HEK293 (cell line): Measurements from ENCODE around the gene LCN2.

ENCODE experiments used
- SETDB1 ChIP-seq: IDR thresholded peaks from one replicate; pipeline ENCODE4 v1.6.1; 2017; ENCODE audit warnings: mild to moderate bottlenecking, low read length, moderate library complexity, mixed read lengths; ENCODE audit not compliant: insufficient read length
- TRIM28 ChIP-seq: IDR thresholded peaks from 2 replicates; pipeline ENCODE4 v1.6.1; 2011; ENCODE audit warnings: low read length, control low read depth, borderline replicate concordance
- ZNF184 ChIP-seq: fragments of 450-650 bp; IDR thresholded peaks from 2 replicates; pipeline ENCODE4 v1.5.1; 2018; ENCODE audit warnings: missing biosample characterization, mild to moderate bottlenecking, missing genetic modification characterization
- ZNF274 ChIP-seq, 2 experiments: fragments of 200-500 bp in 1 of 2; fragments of 450-650 bp in 1 of 2; sonication (Bioruptor generic) in 1 of 2; formaldehyde crosslinking in 1 of 2; IDR thresholded peaks; 2 replicates each; pipeline versions ENCODE4 v1.5.1 to v1.6.1; 2014 to 2016; ENCODE audit warnings: borderline replicate concordance in 1 of 2, inconsistent platforms in 1 of 2, low read length in 1 of 2, missing biosample characterization in 1 of 2, missing genetic modification characterization in 1 of 2
- ZNF350 ChIP-seq: fragments of 450-650 bp; formaldehyde crosslinking; IDR thresholded peaks from 2 replicates; pipeline ENCODE4 v1.5.0; 2017; ENCODE audit warnings: missing biosample characterization, mild to moderate bottlenecking, missing genetic modification characterization
- ZNF596 ChIP-seq: fragments of 450-650 bp; IDR thresholded peaks from 2 replicates; pipeline ENCODE4 v1.5.0; 2018; ENCODE audit warnings: missing biosample characterization, mild to moderate bottlenecking, missing genetic modification characterization, moderate library complexity
- TF ChIP-seq, protein P1 (sequence below): fragments of 450-650 bp; formaldehyde crosslinking; IDR thresholded peaks from 2 replicates; pipeline ENCODE4 v1.5.1; 2016; ENCODE audit warnings: missing biosample characterization, missing genetic modification characterization

DNA sequence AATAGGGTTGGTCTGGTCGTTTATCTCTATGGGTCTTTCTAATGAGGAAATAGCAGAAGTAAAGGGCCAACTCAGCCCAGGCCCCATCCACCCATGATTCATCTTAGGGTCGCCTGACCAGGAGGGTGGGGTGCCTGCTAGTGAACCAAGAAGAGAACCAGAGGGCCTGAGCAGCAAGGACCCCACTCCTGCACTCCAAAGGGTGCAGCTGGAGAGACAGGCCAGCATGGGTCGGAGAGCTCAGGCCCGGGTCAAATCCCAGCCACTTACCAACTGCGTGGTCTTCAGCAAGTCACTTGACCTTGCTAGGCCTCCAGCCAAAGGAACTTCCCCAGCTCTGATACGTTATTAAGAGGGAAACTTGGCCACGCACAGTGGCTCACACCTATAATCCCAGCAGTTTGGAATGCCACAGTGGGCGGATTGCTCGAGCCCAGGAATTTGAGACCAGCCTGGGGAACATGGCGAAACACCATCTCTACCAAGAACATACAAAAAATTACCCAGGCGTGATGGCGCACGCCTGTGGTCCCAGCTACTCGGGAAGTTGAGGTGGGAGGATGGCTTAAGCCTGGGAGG lies 15.1 kb downstream of the LCN2 start:
- no peak for TF ChIP-seq TRIM28
- TF ChIP-seq, protein P1, sequence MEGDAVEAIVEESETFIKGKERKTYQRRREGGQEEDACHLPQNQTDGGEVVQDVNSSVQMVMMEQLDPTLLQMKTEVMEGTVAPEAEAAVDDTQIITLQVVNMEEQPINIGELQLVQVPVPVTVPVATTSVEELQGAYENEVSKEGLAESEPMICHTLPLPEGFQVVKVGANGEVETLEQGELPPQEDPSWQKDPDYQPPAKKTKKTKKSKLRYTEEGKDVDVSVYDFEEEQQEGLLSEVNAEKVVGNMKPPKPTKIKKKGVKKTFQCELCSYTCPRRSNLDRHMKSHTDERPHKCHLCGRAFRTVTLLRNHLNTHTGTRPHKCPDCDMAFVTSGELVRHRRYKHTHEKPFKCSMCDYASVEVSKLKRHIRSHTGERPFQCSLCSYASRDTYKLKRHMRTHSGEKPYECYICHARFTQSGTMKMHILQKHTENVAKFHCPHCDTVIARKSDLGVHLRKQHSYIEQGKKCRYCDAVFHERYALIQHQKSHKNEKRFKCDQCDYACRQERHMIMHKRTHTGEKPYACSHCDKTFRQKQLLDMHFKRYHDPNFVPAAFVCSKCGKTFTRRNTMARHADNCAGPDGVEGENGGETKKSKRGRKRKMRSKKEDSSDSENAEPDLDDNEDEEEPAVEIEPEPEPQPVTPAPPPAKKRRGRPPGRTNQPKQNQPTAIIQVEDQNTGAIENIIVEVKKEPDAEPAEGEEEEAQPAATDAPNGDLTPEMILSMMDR (tag by site-specific recombination) = no peak
- no peak for TF ChIP-seq ZNF350 (tag by site-specific recombination)
- TF ChIP-seq SETDB1 = no peak
- TF ChIP-seq ZNF596 (tag by site-specific recombination) = no peak
- TF ChIP-seq ZNF274 (IDR thresholded peaks at IDR 0.05; ENCODE audit: low read length) = no peak
- TF ChIP-seq ZNF274 (tag by site-specific recombination; IDR thresholded peaks at IDR 0.05; ENCODE audit: borderline replicate concordance) = no peak
- no peak for TF ChIP-seq ZNF184 (tag by site-specific recombination)
